ENCODE data around the gene AQP12B.

Gene AQP12B

GRCh38 chr2:240630771-240631547 is 51.7 kb downstream of the AQP12B start:
- DNase-seq, result no peak

- no peak for DNase-seq
Measured at GRCh38 chr2:240629968-240630770, 52.5 kb downstream of the AQP12B start.

GRCh38 chr2:240629619-240629967 is 53.1 kb downstream of the AQP12B start:
- DNase-seq, result no peak

DNA sequence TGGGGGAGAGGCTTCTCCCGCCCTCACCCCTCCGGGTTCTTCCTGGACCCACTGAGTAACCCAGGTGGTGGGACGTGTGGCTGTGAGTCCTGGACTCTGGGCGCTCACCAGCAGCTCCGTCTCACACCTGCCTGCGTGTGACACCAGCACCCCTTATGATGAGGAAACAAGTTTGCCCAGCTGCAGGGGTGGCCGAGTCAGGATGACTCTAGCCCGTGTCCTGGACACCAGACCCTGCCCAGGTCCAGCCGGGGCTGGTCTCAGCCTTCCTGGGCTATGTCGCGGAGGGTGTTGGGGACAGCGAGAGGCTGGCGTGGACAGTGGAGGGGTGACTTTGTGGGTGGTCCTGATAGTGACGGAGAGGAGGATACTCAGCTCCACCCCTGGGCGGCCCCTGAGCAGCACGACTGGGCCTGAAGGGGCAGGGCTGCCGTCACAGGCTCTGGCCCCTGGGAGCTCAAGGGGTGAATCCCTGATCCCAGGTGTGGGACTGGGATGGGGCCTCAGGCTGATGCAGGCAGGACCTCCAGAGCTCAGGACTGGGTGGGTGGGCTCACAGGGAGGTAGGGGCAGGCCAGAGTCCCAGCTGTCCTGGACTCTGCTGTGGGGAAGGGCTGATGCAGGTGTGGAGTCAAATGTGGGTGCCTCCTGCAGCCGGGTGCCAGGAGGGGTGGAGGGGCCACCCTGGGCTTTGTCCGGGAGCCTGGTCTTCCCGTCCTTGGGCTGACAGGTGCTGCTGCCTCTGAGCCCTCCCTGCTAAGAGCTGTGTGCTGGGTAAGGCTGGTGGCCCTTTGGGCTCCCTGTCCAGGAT is 53.7 kb downstream of the AQP12B start:
- DNase-seq, result no peak

- DNase-seq, result no peak
Measured at GRCh38 chr2:240628507-240628807, 54.2 kb downstream of the AQP12B start.

DNA sequence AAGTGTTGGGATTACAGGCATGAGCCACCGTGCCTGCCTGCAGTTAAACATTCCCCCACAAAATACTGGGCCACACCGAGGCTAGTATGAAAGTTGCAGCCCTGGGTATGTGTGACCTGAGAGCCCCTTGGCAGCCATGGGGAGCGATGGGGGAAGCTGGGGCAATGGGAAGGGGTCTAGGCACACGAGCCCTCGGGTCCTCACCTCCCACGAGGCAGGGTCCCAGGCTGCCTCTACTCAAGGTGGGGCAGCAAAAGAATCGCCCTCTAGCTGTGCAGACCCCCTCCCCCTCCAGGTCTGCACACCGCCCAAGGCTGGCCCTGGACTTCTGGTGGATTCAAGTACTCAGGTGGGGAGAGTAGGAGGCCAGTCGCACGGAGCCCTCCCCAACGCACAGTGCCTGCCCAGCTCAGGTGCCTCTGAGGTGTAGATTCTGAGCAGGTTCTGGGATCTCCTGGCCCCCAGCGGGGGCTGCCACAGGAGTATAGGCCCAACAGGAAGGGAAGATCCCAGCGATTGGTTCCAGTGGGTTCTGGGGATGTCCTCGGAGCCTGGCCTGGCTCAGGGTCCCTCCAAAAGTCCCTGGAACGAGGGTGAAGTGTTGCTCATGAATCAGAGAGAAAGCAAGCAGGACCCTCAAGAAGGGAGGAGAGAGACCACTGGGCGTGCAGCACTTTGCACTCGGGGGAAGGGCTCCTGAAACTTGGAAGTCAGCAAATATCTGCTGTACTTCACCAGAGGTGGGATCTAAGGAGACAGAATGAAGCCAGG is 54.8 kb downstream of the AQP12B start:
- DNase-seq, result no peak

DNA sequence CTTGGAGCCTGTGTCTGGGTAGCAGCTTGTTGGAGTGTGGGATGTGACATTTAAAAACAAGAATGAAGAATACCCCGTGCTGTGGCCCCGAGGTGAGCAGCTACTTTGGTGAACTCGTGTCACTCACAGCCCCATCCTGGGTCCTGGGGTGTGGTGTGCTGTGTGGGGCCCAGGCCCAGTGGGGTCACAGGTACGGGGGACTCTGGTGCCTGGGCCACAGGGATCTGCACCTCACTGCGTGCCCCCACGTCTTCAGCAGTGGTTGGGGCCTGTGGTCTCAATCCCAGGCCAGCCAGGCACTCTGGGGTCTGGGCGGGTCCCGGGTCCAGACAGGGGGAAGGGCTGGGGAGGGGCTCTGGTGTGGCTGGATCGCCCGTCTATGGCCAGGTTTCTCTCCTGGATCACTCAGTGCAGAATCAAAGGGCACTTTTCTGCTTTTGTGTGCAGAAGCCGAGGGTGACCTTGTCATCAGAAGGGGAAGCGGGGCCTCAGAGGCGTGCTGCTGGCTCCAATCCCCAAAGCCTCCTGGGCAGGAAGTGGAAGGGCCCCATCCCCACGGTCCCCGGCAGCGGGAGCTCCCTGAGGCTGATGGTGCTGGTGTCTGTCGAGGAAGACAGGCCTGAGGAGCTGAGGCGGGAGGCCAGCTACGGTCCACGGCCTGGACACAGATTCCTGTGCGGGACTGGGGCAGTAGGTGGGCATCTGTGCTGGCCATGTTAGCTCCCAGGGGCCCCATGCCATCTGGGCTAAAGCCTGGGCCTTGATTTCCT is 56.0 kb downstream of the AQP12B start:
- no peak for DNase-seq
